Activated CD8-positive, alpha-beta memory T cell treated with anti-CD3 and anti-CD28 coated beads, Interleukin-2, amount 10 ng/mL, durations not matched to agents 7 days and 5 days (primary cell): Measurements from ENCODE around the gene ZNF770. TPM values are rescaled to one million over a fixed set of nuclear protein-coding genes. Genes with fewer than 3 reads are reported as not detected.

ENCODE experiments used
- total RNA-seq, 2 experiments: library from RNA; stranded (reverse); gene quantifications; one replicate each; pipeline ENCODE4 v1.2.3, GENCODE V29; 2021

Gene ZNF770
- total RNA-seq, 2 experiments from 2014 or later = 28.7 to 42.8 TPM

Other genes starting within 250 kb of the ZNF770 start
- not detected for gene GJD2, start 233.3 kb downstream of the ZNF770 start, total RNA-seq
- not detected for gene ACTC1, start 192.7 kb downstream of the ZNF770 start, total RNA-seq
- gene AQR, start 18.5 kb downstream of the ZNF770 start, total RNA-seq = 10 to 100 TPM; 33.8 to 38.2 TPM
- not detected for gene NANOGP8, start 97.0 kb upstream of the ZNF770 start, total RNA-seq